Hypothalamus (tissue), 51 donors: ENCODE results near the gene DHX57.

Experiments used
- DNase-seq, 51 donors: peaks; one replicate each; lab custom pipeline; 2025; lab: John Stamatoyannopoulos, UW

Gene DHX57

DNA sequence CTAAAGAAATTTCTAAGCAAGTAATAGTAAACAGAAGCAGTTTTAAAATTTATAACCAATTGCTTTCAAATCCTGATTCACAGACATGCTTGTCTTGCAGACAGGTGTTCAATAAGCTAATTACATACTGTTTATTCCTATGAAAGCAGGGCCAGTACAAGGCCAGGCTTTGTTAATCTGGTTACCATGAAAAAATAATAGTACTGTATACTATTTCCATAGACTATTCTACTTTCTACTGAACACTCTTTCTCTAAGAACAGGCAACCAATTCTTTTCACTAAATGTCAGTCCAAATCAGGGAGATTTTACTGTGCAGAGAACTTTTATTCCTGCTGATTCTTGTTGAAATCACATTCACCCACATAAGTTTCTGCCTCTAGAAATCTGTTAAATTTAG lies 121.7 kb downstream of the DHX57 start:
- no peak for DNase-seq

DNA sequence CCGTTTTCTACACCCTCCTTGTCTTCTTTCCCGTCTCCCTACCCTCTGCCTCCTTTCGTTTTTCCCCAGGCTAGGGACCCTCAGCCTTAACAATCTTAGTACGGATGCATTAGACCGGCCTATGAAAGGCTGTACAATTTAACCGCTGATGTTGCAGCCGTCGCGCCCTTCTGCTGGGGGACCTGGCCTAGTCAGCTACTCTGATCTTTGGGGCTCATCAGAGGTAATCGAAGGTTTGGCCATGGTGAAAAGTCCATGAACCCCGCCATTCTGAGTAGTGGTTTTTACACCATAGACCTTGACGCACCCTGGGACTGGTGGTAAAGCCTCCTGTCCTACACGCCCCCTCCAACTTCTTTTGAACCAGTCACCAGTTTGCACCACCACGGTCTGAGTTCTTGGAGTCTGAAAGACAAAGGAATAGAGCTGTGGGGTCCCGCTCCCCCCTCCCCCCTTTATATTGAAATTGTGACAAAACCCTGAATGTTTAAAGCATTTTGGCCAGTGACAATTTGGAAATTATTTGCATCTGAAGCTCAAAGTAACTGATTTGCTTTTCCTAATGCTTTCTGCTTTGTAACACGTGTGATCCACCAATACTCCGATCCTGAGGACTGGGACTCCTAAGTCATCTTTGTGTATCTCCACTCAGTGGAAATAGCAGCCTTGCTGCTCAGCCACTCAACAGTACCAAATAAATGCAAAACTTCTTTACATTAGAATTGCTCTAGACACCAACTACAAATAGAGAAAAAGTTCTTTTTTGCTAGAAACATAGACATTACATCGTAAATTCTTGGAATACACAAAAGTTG lies 123.9 kb downstream of the DHX57 start:
- peak in 4 of 51 donors; percentile 12 to 57 (median 30) for DNase-seq

DNA sequence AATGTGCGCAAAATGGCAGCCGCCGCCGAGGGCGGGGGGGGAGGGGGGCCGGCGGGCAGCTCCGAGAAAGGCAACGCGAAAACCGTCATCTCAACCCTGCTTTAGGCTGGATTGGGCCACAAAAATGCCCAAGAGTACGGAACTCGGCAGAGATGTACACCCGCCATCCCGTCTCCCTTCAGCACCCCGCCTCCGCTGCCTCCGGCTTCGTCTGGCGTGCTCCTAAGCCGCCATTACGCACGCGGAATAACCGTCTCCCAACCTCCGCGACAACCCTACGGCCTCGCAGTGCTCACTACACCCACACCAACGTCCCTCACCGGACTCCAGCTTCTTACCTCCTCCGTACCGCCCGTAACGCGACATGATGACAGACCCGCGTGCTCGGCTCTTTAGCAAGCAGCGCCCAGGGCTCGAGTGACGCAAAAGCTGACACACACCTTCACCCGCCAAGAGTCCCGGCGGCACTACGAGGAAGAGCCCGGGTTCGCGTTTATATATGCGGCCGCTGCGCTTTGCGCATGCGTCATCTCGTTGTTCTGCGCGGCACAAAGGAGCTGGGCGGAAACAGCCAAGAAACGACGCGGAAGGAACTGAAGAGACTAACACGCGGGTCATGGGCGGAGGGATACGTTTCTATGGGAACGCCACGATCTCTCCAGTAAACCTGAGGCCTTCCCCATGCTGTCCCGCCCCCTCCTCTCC lies 124.7 kb downstream of the DHX57 start, which contains the start of gene SRSF7:
Gene SRSF7, minus strand, starts transcription at position 471 of the 705 bp plus-strand sequence. Its CDS starts 105 bp downstream, at position 366.
- peak; percentile 78 to 98 (median 94) for DNase-seq

DNA sequence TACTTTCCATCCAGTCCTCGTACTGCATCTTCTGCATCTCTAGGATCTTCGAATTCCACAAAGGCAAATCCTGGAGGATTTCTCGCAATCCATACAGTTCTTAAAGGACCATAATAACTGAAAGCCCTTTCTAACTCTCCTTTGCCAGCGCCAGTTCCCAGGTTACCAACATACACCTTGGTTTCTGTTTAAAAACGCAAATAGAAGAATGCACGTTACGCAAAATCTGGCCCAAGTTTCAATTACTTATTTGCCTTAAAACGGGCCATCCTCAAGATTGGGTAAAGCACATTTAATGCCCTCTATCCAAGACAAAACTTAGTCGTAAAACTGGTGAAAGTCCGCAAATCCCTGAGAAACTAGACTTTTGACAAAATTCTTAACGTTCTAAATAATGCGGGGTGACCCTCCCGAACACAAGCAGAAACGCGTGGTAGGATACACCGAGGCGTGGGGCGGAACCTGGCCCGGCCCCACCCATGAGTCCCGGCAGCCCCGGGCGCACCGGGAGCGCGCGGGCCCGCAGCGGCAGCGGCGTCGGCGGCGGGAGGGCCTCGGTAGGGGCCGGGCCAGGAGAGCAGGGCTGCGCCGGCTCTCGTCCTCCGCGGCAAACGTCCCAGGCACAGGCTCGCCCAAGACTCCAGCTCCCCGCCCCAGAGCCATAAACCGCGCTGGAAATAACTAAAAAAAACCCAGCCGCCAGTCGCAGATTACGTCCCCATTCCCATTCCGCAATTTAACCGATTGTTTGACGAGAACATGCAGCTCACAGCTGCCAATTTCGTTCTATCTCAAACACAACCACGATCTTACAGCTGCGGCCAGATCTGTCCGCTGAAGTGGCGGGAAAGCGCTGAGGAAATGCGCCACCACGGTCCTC lies 125.5 kb downstream of the DHX57 start:
- DNase-seq, result peak in 38 of 51 donors; percentile 1 to 79 (median 42)

DNA sequence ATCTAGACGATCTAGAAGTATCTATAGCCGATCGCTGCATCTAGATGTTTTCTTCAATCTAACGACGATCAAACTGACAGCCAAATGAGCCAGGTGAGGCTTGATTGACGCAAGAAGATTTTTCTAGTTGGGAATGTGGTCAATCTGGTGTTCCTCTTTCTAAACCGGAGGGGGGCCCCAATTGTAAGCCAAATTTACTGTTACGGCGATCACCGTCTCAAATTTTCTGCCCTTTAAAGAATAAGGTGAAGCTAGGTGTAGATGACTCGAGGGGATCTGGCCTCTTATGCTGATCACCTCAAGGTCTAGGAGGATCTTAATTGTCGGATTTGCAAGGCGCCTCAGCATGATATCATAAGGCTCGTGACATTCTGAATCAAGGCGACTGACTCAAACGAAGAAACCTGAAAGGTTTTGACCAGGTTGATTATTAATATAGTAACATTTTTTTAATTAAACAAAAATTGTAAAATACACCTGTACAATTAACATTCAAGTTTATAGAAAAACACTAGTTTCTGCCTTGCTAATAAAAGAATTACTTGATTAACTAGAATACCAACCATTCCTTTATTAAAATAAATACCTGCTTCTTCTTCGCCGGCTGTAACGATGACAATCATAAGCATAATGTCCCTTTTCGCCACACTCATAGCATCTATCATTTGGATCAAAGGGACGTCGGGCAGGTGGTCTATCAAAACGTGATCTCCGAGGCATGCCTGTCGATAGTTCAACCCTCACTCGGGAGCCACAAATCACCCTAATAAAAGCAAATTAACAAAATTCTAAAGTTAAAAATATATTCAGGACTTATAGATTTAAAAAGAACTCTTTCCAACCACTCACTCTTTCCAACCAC lies 126.6 kb downstream of the DHX57 start:
- no peak for DNase-seq

DNA sequence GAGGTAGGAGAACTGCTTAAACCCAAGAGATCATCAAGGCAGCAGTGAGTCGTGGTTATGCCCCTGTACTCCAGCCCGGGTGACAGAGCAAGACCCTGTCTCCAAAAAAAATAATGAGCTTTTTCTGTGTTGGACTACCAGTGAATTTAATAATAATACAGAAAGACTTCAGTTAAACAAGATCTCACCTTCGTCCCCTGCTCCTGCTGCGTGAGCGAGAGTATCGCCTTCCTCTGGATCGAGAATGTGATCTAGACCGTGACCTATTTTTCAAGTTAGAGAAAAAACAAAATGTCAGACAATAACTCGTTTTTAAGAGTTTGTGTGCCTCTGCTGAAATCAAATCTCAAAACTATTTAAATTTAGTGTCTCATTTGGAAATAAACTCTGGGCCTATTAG lies 127.3 kb downstream of the DHX57 start:
- DNase-seq, result no peak

DNA sequence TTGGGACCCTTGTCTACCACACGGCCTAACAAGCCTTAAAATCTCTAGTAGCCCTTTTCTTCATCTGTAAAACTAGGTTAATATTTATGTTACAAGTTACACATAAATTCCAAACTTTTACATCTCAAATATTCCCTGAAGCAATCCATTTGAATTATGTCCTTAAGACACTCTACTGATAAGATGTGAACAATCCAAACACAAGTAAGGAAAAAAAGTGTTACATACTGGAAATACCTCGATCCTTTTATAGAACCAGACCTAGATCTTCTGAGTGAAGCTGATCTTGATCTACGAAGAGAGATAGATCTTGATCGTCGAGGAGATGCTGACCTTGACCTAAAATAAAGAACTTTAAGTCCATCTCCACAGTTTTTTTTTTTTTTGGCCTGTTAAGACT lies 127.9 kb downstream of the DHX57 start:
- no peak for DNase-seq
